WTC11 (cell line): ENCODE results near the gene UBE2R2. TPM values are rescaled to one million over a fixed set of nuclear protein-coding genes. Genes with fewer than 3 reads are reported as not detected.

ENCODE experiments used
- ATAC-seq: fragments of 200-7000 bp; cut with Tn5 transposase; 2 replicates; pipeline ENCODE4 v1.10.0; 2021; ENCODE audit warnings: mild to moderate bottlenecking, moderate library complexity
- CTCF ChIA-PET: fragments of 300-600 bp; sonication (Branson Sonifier 250); formaldehyde crosslinking; loops from one replicate; lab custom pipeline; 2021; ENCODE audit warnings: antibody characterized with exemption; lab: Charles Lee
- POLR2A ChIA-PET: fragments of 350-600 bp; sonication (Branson Sonifier 250); formaldehyde crosslinking; loops from one replicate; lab custom pipeline; 2021; ENCODE audit warnings: antibody characterized with exemption; lab: Charles Lee
- DNase-seq: peaks from one replicate; pipeline ENCODE4 v3.0.0; 2021; ENCODE audit warnings: low spot score
- H3K27ac Mint-ChIP-seq: 2 replicates; pipeline ENCODE4 v1.8.0; 2021; ENCODE audit warnings: mixed read lengths
- H3K27me3 Mint-ChIP-seq: 2 replicates; pipeline ENCODE4 v1.8.0; 2021; ENCODE audit warnings: low read depth, mild to moderate bottlenecking, moderate library complexity, mixed read lengths
- H3K36me3 Mint-ChIP-seq: 2 replicates; pipeline ENCODE4 v1.8.0; 2021; ENCODE audit warnings: mixed read lengths
- H3K4me1 Mint-ChIP-seq: 2 replicates; pipeline ENCODE4 v1.8.0; 2022; ENCODE audit warnings: mixed read lengths
- H3K4me3 Mint-ChIP-seq: 2 replicates; pipeline ENCODE4 v1.8.0; 2021; ENCODE audit warnings: mild to moderate bottlenecking, moderate library complexity, mixed read lengths
- H3K9me3 Mint-ChIP-seq: 2 replicates; pipeline ENCODE4 v1.8.0; 2021; ENCODE audit warnings: mixed read lengths
- AFF4 ChIP-seq: sonication (generic); formaldehyde crosslinking; IDR thresholded peaks from 2 replicates; pipeline ENCODE4 v1.8.1; 2023; ENCODE audit warnings: mild to moderate bottlenecking, missing genetic modification reagents, borderline replicate concordance
- ARID4B ChIP-seq: sonication (generic); formaldehyde crosslinking; IDR thresholded peaks from 2 replicates; pipeline ENCODE4 v1.8.0; 2023; ENCODE audit warnings: missing genetic modification reagents, mild to moderate bottlenecking, borderline replicate concordance
- CBFB ChIP-seq: sonication (generic); formaldehyde crosslinking; IDR thresholded peaks from 2 replicates; pipeline ENCODE4 v1.8.1; 2022; ENCODE audit warnings: mild to moderate bottlenecking, low read depth, missing genetic modification reagents
- CTCF ChIP-seq: fragments of 200-600 bp; IDR thresholded peaks from 2 replicates; pipeline ENCODE4 v1.8.0; 2022; ENCODE audit warnings: antibody characterized with exemption
- ESRRA ChIP-seq: sonication (generic); formaldehyde crosslinking; IDR thresholded peaks from 2 replicates; pipeline ENCODE4 v1.8.1; 2022; ENCODE audit warnings: mild to moderate bottlenecking, missing genetic modification reagents, borderline replicate concordance
- JAZF1 ChIP-seq: fragments of 250-450 bp; sonication (Bioruptor Pico); IDR thresholded peaks from 2 replicates; pipeline ENCODE4 v1.9.0; 2021; ENCODE audit warnings: moderate library complexity, mild to moderate bottlenecking, inconsistent platforms
- MXD4 ChIP-seq: fragments of 250-450 bp; sonication (Bioruptor Pico); IDR thresholded peaks from 2 replicates; pipeline ENCODE4 v1.8.0; 2021; ENCODE audit warnings: mild to moderate bottlenecking, moderate library complexity, borderline replicate concordance
- MYBL2 ChIP-seq: sonication (generic); formaldehyde crosslinking; IDR thresholded peaks from 2 replicates; pipeline ENCODE4 v1.8.1; 2023; ENCODE audit warnings: mild to moderate bottlenecking, moderate library complexity, missing genetic modification reagents
- NFYB ChIP-seq: sonication (generic); formaldehyde crosslinking; conservative IDR thresholded peaks from 2 replicates; pipeline ENCODE4 v1.8.0; 2022; ENCODE audit warnings: low read depth, missing genetic modification reagents
- PRDM15 ChIP-seq: sonication (generic); formaldehyde crosslinking; IDR thresholded peaks from 2 replicates; pipeline ENCODE4 v1.8.0; 2022; ENCODE audit warnings: missing genetic modification reagents
- PREB ChIP-seq: sonication (generic); formaldehyde crosslinking; IDR thresholded peaks from 2 replicates; pipeline ENCODE4 v1.8.1; 2022; ENCODE audit warnings: mild to moderate bottlenecking, missing genetic modification reagents, moderate library complexity, borderline replicate concordance
- RELA ChIP-seq: sonication (generic); formaldehyde crosslinking; IDR thresholded peaks from 2 replicates; pipeline ENCODE4 v1.8.1; 2022; ENCODE audit warnings: missing genetic modification reagents, mild to moderate bottlenecking, borderline replicate concordance
- SMAD4 ChIP-seq: sonication (generic); formaldehyde crosslinking; IDR thresholded peaks from 2 replicates; pipeline ENCODE4 v1.8.0; 2022; ENCODE audit warnings: mild to moderate bottlenecking, missing genetic modification reagents
- ZNF138 ChIP-seq: sonication (generic); formaldehyde crosslinking; conservative IDR thresholded peaks from 2 replicates; pipeline ENCODE4 v1.8.1; 2022; ENCODE audit warnings: mild to moderate bottlenecking, moderate library complexity, missing genetic modification reagents
- total RNA-seq: library from RNA; stranded (reverse); gene quantifications from 3 replicates; pipeline ENCODE4 v1.2.3, GENCODE V29; 2021

Gene UBE2R2
- total RNA-seq, 1 experiment from 2014 or later = 45.0 TPM

GRCh38 chr9:33924978-33925797 is 108.2 kb downstream of the UBE2R2 start:
- H3K36me3 Mint-ChIP-seq = peaks cover 46% of the 10 kb centered on the region
- TF ChIP-seq PREB (CRISPR knock-in tag) (no peak), SMAD4 (no peak), CTCF (peak; percentile 36; the same call in 1 of the 2 replicates), PRDM15 (CRISPR knock-in tag) (peak; percentile 33; the same call in 1 of the 2 replicates)
- TF ChIP-seq, all 79 proteins: peak for 2
- peak; percentile 61 for ATAC-seq
- DNase-seq = peak; percentile 69
- CTCF ChIA-PET = interaction anchor here (0.5 to 4.2 kb wide), 31 partner anchors 9 to 579 kb away, joined by 3 to 29 read pairs (median 4); partner anchors contain the start of genes MYORG, PRSS3 and UBE2R2
- H3K27ac Mint-ChIP-seq = peak overlapping the region; percentile 90
- H3K4me1 Mint-ChIP-seq = peaks cover 8% of the 10 kb centered on the region
- H3K4me3 Mint-ChIP-seq = no peak overlapping the region
- H3K27me3 Mint-ChIP-seq = no peaks in the 10 kb centered on the region
- POLR2A ChIA-PET = no interaction called here
- H3K9me3 Mint-ChIP-seq = no peaks in the 10 kb centered on the region

- DNase-seq (no peak), ATAC-seq (no peak)
- ChIA-PET CTCF (interaction anchor here (0.9 to 4.2 kb wide), 3 partner anchors 7 to 189 kb away, joined by 3 to 29 read pairs (median 23); no protein-coding TSS in a partner anchor), POLR2A (no interaction called here)
- H3K36me3 Mint-ChIP-seq = peaks cover 57% of the 10 kb centered on the region
- H3K9me3 Mint-ChIP-seq = no peaks in the 10 kb centered on the region
- no peaks in the 10 kb centered on the region for H3K4me1 Mint-ChIP-seq
- no peak overlapping the region for H3K4me3 Mint-ChIP-seq
- peak overlapping the region; percentile 72; the same call in 1 of the 2 replicates for H3K27ac Mint-ChIP-seq
- H3K27me3 Mint-ChIP-seq = no peaks in the 10 kb centered on the region
- TF ChIP-seq AFF4 (CRISPR knock-in tag) (no peak), CBFB (no peak), NFYB (CRISPR knock-in tag) (no peak), MXD4 (CRISPR knock-in tag) (no peak), ARID4B (CRISPR knock-in tag) (no peak), RELA (CRISPR knock-in tag) (no peak), JAZF1 (CRISPR knock-in tag) (no peak), ESRRA (CRISPR knock-in tag) (no peak), ZNF138 (CRISPR knock-in tag) (no peak), MYBL2 (no peak), PREB (CRISPR knock-in tag) (no peak)
These were observed 110.0 kb downstream of the UBE2R2 start for GRCh38 chr9:33926746-33927485.
